Loucy (cell line): ENCODE results near the gene PERCC1.

Source experiments
- H2AFZ ChIP-seq: fragments of 200-600 bp; sonication (generic); 2 replicates; pipeline ENCODE4 v1.6.0; 2016; ENCODE audit warnings: antibody characterized with exemption, mild to moderate bottlenecking, low read length, moderate library complexity
- H3F3A ChIP-seq: fragments of 200-600 bp; 2 replicates; pipeline ENCODE4 v1.6.0; 2016; ENCODE audit warnings: antibody characterized with exemption, low read depth, mild to moderate bottlenecking
- H3K27me3 ChIP-seq: fragments of 200-600 bp; sonication (generic); 2 replicates; pipeline ENCODE4 v1.6.1; 2014; ENCODE audit warnings: low read length, mild to moderate bottlenecking; ENCODE audit not compliant: insufficient read depth, poor library complexity, severe bottlenecking
- H3K36me3 ChIP-seq: fragments of 200-600 bp; sonication (generic); 2 replicates; pipeline ENCODE4 v1.6.1; 2016; ENCODE audit warnings: low read length; ENCODE audit not compliant: insufficient read depth
- H3K4me1 ChIP-seq: fragments of 200-600 bp; sonication (generic); 2 replicates; pipeline ENCODE4 v1.5.1; 2014; ENCODE audit warnings: low read length, mild to moderate bottlenecking; ENCODE audit not compliant: insufficient read depth, poor library complexity, severe bottlenecking
- H3K4me2 ChIP-seq: fragments of 200-600 bp; sonication (generic); 2 replicates; pipeline ENCODE4 v1.6.0; 2014; ENCODE audit warnings: antibody characterized with exemption, low read length, low read depth, mild to moderate bottlenecking; ENCODE audit not compliant: poor library complexity, severe bottlenecking
- H3K4me3 ChIP-seq: fragments of 200-600 bp; sonication (generic); 2 replicates; pipeline ENCODE4 v1.5.1; 2014; ENCODE audit warnings: low read length, mild to moderate bottlenecking, mixed read lengths; ENCODE audit not compliant: poor library complexity, severe bottlenecking
- H3K79me2 ChIP-seq: fragments of 200-600 bp; sonication (generic); 2 replicates; pipeline ENCODE4 v1.6.1; 2014; ENCODE audit warnings: low read length; ENCODE audit not compliant: insufficient read depth
- H3K9ac ChIP-seq: fragments of 200-600 bp; sonication (generic); 2 replicates; pipeline ENCODE4 v1.6.0; 2014; ENCODE audit warnings: mild to moderate bottlenecking, low read depth, low read length, moderate library complexity; ENCODE audit not compliant: poor library complexity, severe bottlenecking
- H3K9me2 ChIP-seq: fragments of 200-600 bp; sonication (generic); replicated peaks from 2 replicates; pipeline ENCODE4 v1.6.1; 2016; ENCODE audit warnings: low read depth, low read length, mixed read lengths
- H3K9me3 ChIP-seq: fragments of 200-600 bp; sonication (generic); 2 replicates; pipeline ENCODE4 v1.6.1; 2014; ENCODE audit warnings: mild to moderate bottlenecking, antibody characterized with exemption, low read length, low read depth; ENCODE audit not compliant: insufficient read depth
- H4K20me1 ChIP-seq: fragments of 200-600 bp; sonication (generic); 2 replicates; pipeline ENCODE4 v1.6.0; 2014; ENCODE audit warnings: antibody characterized with exemption, low read length, mild to moderate bottlenecking; ENCODE audit not compliant: insufficient read depth, poor library complexity, severe bottlenecking
- CTCF ChIP-seq: fragments of 200-600 bp; sonication (generic); conservative IDR thresholded peaks from 2 replicates; pipeline ENCODE4 v1.5.1; 2014; ENCODE audit warnings: mild to moderate bottlenecking, antibody characterized with exemption, low read length
- EZH2phosphoT487 ChIP-seq: fragments of 200-600 bp; IDR thresholded peaks from 2 replicates; pipeline ENCODE4 v1.6.1; 2018; ENCODE audit warnings: antibody characterized with exemption, mild to moderate bottlenecking, moderate library complexity, borderline replicate concordance

PERCC1 gene

GRCh38 chr16:1398826-1399581, 31.9 kb upstream of the PERCC1 start:
- no peaks in the 10 kb centered on the region for H4K20me1 ChIP-seq
- H3K9ac ChIP-seq, result no peak overlapping the region

GRCh38 chr16:1401061-1401757, 29.7 kb upstream of the PERCC1 start:
- H3K4me1 ChIP-seq, result no peaks in the 10 kb centered on the region
- no peaks in the 10 kb centered on the region for H3K9me2 ChIP-seq
- no peaks in the 10 kb centered on the region; the same call in 1 of the 2 replicates for H3K36me3 ChIP-seq
- no peaks in the 10 kb centered on the region for H3K79me2 ChIP-seq
- H3K9me3 ChIP-seq, result no peaks in the 10 kb centered on the region
- H3K4me2 ChIP-seq, result no peak overlapping the region
- H2AFZ ChIP-seq, result no peak overlapping the region
- no peak overlapping the region for H3K9ac ChIP-seq
- no peak for TF ChIP-seq CTCF
- H3K27me3 ChIP-seq, result no peaks in the 10 kb centered on the region
- H3K4me3 ChIP-seq, result no peak overlapping the region
- H4K20me1 ChIP-seq, result no peaks in the 10 kb centered on the region
- no peaks in the 10 kb centered on the region for H3F3A ChIP-seq

More at GRCh38 chr16:1398826-1399581, 31.9 kb upstream of the PERCC1 start:
- no peaks in the 10 kb centered on the region for H3K27me3 ChIP-seq
- no peaks in the 10 kb centered on the region; the same call in 1 of the 2 replicates for H3K36me3 ChIP-seq
- no peak overlapping the region for H3K4me2 ChIP-seq
- no peaks in the 10 kb centered on the region for H3K9me3 ChIP-seq
- no peak overlapping the region for H2AFZ ChIP-seq
- H3K79me2 ChIP-seq, result no peaks in the 10 kb centered on the region
- no peaks in the 10 kb centered on the region for H3K4me1 ChIP-seq
- TF ChIP-seq EZH2phosphoT487 (no peak), CTCF (no peak)
- H3K9me2 ChIP-seq, result no peaks in the 10 kb centered on the region
- no peaks in the 10 kb centered on the region for H3F3A ChIP-seq
- H3K4me3 ChIP-seq, result no peak overlapping the region

GRCh38 chr16:1401758-1402154, 29.1 kb upstream of the PERCC1 start:
- no peaks in the 10 kb centered on the region for H3K4me1 ChIP-seq
- H3K9me3 ChIP-seq, result no peaks in the 10 kb centered on the region
- no peak overlapping the region for H3K4me2 ChIP-seq
- H3K4me3 ChIP-seq, result no peak overlapping the region
- H3K9ac ChIP-seq, result no peak overlapping the region
- no peaks in the 10 kb centered on the region for H3K79me2 ChIP-seq
- H2AFZ ChIP-seq, result no peak overlapping the region
- no peaks in the 10 kb centered on the region for H3K9me2 ChIP-seq
- no peaks in the 10 kb centered on the region; the same call in 1 of the 2 replicates for H3K36me3 ChIP-seq
- no peaks in the 10 kb centered on the region for H4K20me1 ChIP-seq
- H3K27me3 ChIP-seq, result no peaks in the 10 kb centered on the region
- no peaks in the 10 kb centered on the region for H3F3A ChIP-seq
- no peak for TF ChIP-seq CTCF
- no peak for TF ChIP-seq EZH2phosphoT487
